DND-41 (cell line): ENCODE results near the gene MDH2.

Source experiments
- EZH2 ChIP-seq: IDR thresholded peaks from 3 replicates; pipeline ENCODE4 v1.6.1; 2012; ENCODE audit warnings: borderline replicate concordance, low read depth, mild to moderate bottlenecking, moderate library complexity, low read length, inconsistent platforms; ENCODE audit not compliant: severe bottlenecking
- TF ChIP-seq, protein P1 (sequence below): IDR thresholded peaks from 2 replicates; pipeline ENCODE4 v1.5.1; 2012; ENCODE audit warnings: borderline replicate concordance, low read length, moderate library complexity, mild to moderate bottlenecking; ENCODE audit not compliant: poor library complexity, severe bottlenecking; ENCODE audit errors: extremely low read depth

DNA sequence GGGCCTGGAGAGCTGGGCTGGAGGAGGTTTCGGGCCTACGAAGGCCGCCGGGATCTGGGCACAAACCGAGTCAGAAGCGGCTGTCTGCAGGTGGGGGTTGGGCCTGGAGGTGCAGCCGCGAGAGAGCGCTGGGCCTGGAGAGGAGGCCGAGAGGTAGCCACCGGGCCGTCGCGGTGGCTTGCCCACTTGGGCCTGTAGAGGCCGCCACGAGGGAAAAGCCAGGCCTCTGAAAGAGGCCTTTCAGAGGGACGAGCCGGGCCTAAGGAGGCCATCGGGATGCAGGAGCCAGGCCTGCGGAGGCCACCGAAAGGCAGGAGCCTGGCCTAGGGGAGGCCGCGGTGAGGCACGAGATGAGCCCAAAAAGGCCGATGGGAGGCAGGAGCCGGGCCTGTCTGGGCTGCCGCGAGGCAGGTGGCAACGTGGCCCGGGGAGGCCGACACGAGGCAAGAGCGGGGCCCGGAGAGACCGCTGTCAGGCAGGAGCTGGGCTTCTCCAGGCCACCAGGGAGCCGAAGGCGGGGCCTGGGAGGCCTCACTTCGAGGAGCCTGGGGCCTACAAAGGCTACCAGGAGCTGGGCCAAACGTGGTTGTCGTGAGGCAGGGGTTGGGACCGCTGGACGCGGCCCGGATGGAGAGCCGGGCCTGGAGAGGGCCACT lies 25.6 kb downstream of the MDH2 start:
- TF ChIP-seq, protein P1, sequence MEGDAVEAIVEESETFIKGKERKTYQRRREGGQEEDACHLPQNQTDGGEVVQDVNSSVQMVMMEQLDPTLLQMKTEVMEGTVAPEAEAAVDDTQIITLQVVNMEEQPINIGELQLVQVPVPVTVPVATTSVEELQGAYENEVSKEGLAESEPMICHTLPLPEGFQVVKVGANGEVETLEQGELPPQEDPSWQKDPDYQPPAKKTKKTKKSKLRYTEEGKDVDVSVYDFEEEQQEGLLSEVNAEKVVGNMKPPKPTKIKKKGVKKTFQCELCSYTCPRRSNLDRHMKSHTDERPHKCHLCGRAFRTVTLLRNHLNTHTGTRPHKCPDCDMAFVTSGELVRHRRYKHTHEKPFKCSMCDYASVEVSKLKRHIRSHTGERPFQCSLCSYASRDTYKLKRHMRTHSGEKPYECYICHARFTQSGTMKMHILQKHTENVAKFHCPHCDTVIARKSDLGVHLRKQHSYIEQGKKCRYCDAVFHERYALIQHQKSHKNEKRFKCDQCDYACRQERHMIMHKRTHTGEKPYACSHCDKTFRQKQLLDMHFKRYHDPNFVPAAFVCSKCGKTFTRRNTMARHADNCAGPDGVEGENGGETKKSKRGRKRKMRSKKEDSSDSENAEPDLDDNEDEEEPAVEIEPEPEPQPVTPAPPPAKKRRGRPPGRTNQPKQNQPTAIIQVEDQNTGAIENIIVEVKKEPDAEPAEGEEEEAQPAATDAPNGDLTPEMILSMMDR, result no peak
- TF ChIP-seq EZH2, result no peak
